Loucy (cell line): Measurements from ENCODE around the gene LIG3.

ENCODE experiments used
- H2AFZ ChIP-seq: fragments of 200-600 bp; sonication (generic); 2 replicates; pipeline ENCODE4 v1.6.0; 2016; ENCODE audit warnings: antibody characterized with exemption, mild to moderate bottlenecking, low read length, moderate library complexity
- H3F3A ChIP-seq: fragments of 200-600 bp; 2 replicates; pipeline ENCODE4 v1.6.0; 2016; ENCODE audit warnings: antibody characterized with exemption, low read depth, mild to moderate bottlenecking
- H3K27me3 ChIP-seq: fragments of 200-600 bp; sonication (generic); 2 replicates; pipeline ENCODE4 v1.6.1; 2014; ENCODE audit warnings: low read length, mild to moderate bottlenecking; ENCODE audit not compliant: insufficient read depth, poor library complexity, severe bottlenecking
- H3K36me3 ChIP-seq: fragments of 200-600 bp; sonication (generic); 2 replicates; pipeline ENCODE4 v1.6.1; 2016; ENCODE audit warnings: low read length; ENCODE audit not compliant: insufficient read depth
- H3K4me1 ChIP-seq: fragments of 200-600 bp; sonication (generic); 2 replicates; pipeline ENCODE4 v1.5.1; 2014; ENCODE audit warnings: low read length, mild to moderate bottlenecking; ENCODE audit not compliant: insufficient read depth, poor library complexity, severe bottlenecking
- H3K4me2 ChIP-seq: fragments of 200-600 bp; sonication (generic); 2 replicates; pipeline ENCODE4 v1.6.0; 2014; ENCODE audit warnings: antibody characterized with exemption, low read length, low read depth, mild to moderate bottlenecking; ENCODE audit not compliant: poor library complexity, severe bottlenecking
- H3K4me3 ChIP-seq: fragments of 200-600 bp; sonication (generic); 2 replicates; pipeline ENCODE4 v1.5.1; 2014; ENCODE audit warnings: low read length, mild to moderate bottlenecking, mixed read lengths; ENCODE audit not compliant: poor library complexity, severe bottlenecking
- H3K79me2 ChIP-seq: fragments of 200-600 bp; sonication (generic); 2 replicates; pipeline ENCODE4 v1.6.1; 2014; ENCODE audit warnings: low read length; ENCODE audit not compliant: insufficient read depth
- H3K9ac ChIP-seq: fragments of 200-600 bp; sonication (generic); 2 replicates; pipeline ENCODE4 v1.6.0; 2014; ENCODE audit warnings: mild to moderate bottlenecking, low read depth, low read length, moderate library complexity; ENCODE audit not compliant: poor library complexity, severe bottlenecking
- H3K9me2 ChIP-seq: fragments of 200-600 bp; sonication (generic); replicated peaks from 2 replicates; pipeline ENCODE4 v1.6.1; 2016; ENCODE audit warnings: low read depth, low read length, mixed read lengths
- H3K9me3 ChIP-seq: fragments of 200-600 bp; sonication (generic); 2 replicates; pipeline ENCODE4 v1.6.1; 2014; ENCODE audit warnings: mild to moderate bottlenecking, antibody characterized with exemption, low read length, low read depth; ENCODE audit not compliant: insufficient read depth
- H4K20me1 ChIP-seq: fragments of 200-600 bp; sonication (generic); 2 replicates; pipeline ENCODE4 v1.6.0; 2014; ENCODE audit warnings: antibody characterized with exemption, low read length, mild to moderate bottlenecking; ENCODE audit not compliant: insufficient read depth, poor library complexity, severe bottlenecking
- CTCF ChIP-seq: fragments of 200-600 bp; sonication (generic); conservative IDR thresholded peaks from 2 replicates; pipeline ENCODE4 v1.5.1; 2014; ENCODE audit warnings: mild to moderate bottlenecking, antibody characterized with exemption, low read length
- EZH2phosphoT487 ChIP-seq: fragments of 200-600 bp; IDR thresholded peaks from 2 replicates; pipeline ENCODE4 v1.6.1; 2018; ENCODE audit warnings: antibody characterized with exemption, mild to moderate bottlenecking, moderate library complexity, borderline replicate concordance

The LIG3 gene

DNA sequence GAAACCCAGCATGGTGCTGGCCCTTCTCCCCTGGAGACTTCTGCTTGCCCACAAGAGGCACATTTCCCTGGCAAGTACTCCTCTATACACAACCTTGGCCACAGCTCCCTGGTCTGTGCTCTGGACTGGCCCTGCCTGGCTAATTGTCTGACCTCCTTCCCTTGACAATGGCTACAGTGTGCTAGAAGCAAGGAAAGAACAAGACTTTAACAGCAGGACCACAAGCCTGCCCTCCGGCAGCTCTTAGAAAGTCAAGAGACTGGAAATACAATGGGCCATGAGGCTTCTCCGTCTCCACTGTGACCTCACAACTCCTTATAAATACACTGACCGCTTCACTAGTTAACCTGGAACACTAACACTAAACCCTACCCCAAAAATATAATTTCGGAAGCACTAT, 36.7 kb downstream of the LIG3 start:
- H3K4me3 ChIP-seq, result no peak overlapping the region
- TF ChIP-seq EZH2phosphoT487 (no peak), CTCF (no peak)
- no peak overlapping the region for H3K9ac ChIP-seq
- no peaks in the 10 kb centered on the region for H3F3A ChIP-seq
- H3K36me3 ChIP-seq, result peaks cover 34% of the 10 kb centered on the region; the same call in 1 of the 2 replicates
- H3K9me3 ChIP-seq, result no peaks in the 10 kb centered on the region
- no peak overlapping the region for H3K4me2 ChIP-seq
- H4K20me1 ChIP-seq, result no peaks in the 10 kb centered on the region
- H3K9me2 ChIP-seq, result no peaks in the 10 kb centered on the region
- H3K4me1 ChIP-seq, result no peaks in the 10 kb centered on the region
- no peaks in the 10 kb centered on the region for H3K27me3 ChIP-seq
- H2AFZ ChIP-seq, result no peak overlapping the region
- H3K79me2 ChIP-seq, result no peaks in the 10 kb centered on the region

GRCh38 chr17:35018814-35019213, 38.5 kb downstream of the LIG3 start:
- peaks cover 14% of the 10 kb centered on the region for H3K4me1 ChIP-seq
- H3K27me3 ChIP-seq, result no peaks in the 10 kb centered on the region
- H3K9me3 ChIP-seq, result no peaks in the 10 kb centered on the region
- no peak overlapping the region for H2AFZ ChIP-seq
- H3K36me3 ChIP-seq, result peaks cover 26% of the 10 kb centered on the region; the same call in 1 of the 2 replicates
- no peaks in the 10 kb centered on the region for H4K20me1 ChIP-seq
- 0 out of 2 replicates have a peak, but pooled peaks cover 3% of the 10 kb centered on the region for H3F3A ChIP-seq
- H3K9ac ChIP-seq, result no peak overlapping the region
- no peak overlapping the region for H3K4me3 ChIP-seq
- H3K79me2 ChIP-seq, result no peaks in the 10 kb centered on the region
- TF ChIP-seq EZH2phosphoT487, result no peak
- TF ChIP-seq CTCF, result no peak
- H3K4me2 ChIP-seq, result no peak overlapping the region
- H3K9me2 ChIP-seq, result no peaks in the 10 kb centered on the region

GRCh38 chr17:35019386-35020179, 39.3 kb downstream of the LIG3 start:
- Histone ChIP-seq H3K27me3 (no peaks in the 10 kb centered on the region), H3K4me3 (no peak overlapping the region), H3K36me3 (peaks cover 26% of the 10 kb centered on the region; the same call in 1 of the 2 replicates), H3K9ac (no peak overlapping the region), H3K9me2 (no peaks in the 10 kb centered on the region), H3K79me2 (no peaks in the 10 kb centered on the region), H4K20me1 (no peaks in the 10 kb centered on the region), H3K4me1 (peaks cover 14% of the 10 kb centered on the region), H3K4me2 (no peak overlapping the region), H2AFZ (no peak overlapping the region), H3K9me3 (no peaks in the 10 kb centered on the region), H3F3A (0 out of 2 replicates have a peak, but pooled peaks cover 3% of the 10 kb centered on the region)
- TF ChIP-seq EZH2phosphoT487 (no peak), CTCF (no peak)
